ENCODE data around the gene CCDC86. TPM values are rescaled to one million over a fixed set of nuclear protein-coding genes. Genes with fewer than 3 reads are reported as not detected.

CCDC86 gene
- total and polyA plus RNA-seq, 12 donors: 14.7 to 52.4 (median 29.8) TPM

DNA sequence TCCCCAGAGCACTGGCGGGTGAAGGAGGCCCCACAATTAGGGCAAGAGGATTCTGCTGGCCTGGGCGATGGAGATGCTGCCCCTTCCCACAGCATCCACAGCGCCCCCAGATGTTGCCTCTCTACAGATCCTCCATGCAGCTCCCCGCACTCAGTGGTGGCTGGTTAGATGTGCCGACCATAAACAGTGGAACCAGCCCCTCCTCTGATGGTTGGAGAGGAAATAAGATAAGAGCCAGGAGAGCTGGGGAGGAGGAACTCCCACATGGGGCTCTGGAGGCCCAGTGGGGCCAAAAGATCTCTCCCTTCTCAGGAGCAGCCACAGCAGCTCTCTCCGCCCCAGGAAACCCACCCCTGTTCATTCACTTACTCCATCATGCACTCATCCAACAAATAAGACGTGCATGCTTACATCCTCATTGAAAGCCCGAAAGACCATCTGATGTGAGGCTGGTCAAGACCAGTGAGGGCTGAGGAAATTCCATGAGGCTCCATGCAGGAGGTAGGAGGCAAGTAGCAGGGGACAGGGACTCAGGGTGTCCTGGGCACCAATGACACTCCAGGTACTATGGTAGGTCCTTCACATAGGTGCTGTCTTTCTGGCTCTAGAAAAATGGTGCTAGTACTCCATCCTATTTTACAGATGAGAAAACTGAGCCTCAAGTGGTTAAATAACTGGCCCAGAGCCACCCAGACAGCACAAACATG, 12.4 kb downstream of the CCDC86 start:
- no peak overlapping the region for H3K4me3 ChIP-seq
- WGBS, 4 donors: 70 to 86% (median 73%) methylated on average over 3 to 8 of the region's 8 CpGs
- H3K27me3 ChIP-seq: no peaks in the 10 kb centered on the region
- DNase-seq: no peak
- TF ChIP-seq POLR2A (IDR thresholded peaks at IDR 0.05): no peak
- TF ChIP-seq, protein P1, sequence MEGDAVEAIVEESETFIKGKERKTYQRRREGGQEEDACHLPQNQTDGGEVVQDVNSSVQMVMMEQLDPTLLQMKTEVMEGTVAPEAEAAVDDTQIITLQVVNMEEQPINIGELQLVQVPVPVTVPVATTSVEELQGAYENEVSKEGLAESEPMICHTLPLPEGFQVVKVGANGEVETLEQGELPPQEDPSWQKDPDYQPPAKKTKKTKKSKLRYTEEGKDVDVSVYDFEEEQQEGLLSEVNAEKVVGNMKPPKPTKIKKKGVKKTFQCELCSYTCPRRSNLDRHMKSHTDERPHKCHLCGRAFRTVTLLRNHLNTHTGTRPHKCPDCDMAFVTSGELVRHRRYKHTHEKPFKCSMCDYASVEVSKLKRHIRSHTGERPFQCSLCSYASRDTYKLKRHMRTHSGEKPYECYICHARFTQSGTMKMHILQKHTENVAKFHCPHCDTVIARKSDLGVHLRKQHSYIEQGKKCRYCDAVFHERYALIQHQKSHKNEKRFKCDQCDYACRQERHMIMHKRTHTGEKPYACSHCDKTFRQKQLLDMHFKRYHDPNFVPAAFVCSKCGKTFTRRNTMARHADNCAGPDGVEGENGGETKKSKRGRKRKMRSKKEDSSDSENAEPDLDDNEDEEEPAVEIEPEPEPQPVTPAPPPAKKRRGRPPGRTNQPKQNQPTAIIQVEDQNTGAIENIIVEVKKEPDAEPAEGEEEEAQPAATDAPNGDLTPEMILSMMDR (IDR thresholded peaks at IDR 0.05): no peak
- no peaks in the 10 kb centered on the region for H3K4me1 ChIP-seq (replicated peaks in 1 of 2)
- peaks cover 0 to 22% of the 10 kb centered on the region in 2 donors for H3K36me3 ChIP-seq (replicated peaks in 1 of 2)
- no peak overlapping the region for H3K27ac ChIP-seq
- H3K9me3 ChIP-seq (replicated peaks in 1 of 3): no peaks in the 10 kb centered on the region
- intact Hi-C loops (cut with DNase I): no loop called here

GRCh38 chr11:60854847-60855725, 13.2 kb downstream of the CCDC86 start:
- WGBS, 4 donors: 55 to 77% (median 65%) methylated on average over 7 to 8 of the region's 8 CpGs
- no peak overlapping the region for H3K4me3 ChIP-seq
- H3K27ac ChIP-seq: no peak overlapping the region
- no peaks in the 10 kb centered on the region for H3K4me1 ChIP-seq (replicated peaks in 1 of 2)
- DNase-seq: no peak
- no peak for TF ChIP-seq POLR2A (IDR thresholded peaks at IDR 0.05)
- TF ChIP-seq, protein P1 (IDR thresholded peaks at IDR 0.05): no peak
- no peaks in the 10 kb centered on the region for H3K27me3 ChIP-seq
- peaks cover 0 to 14% of the 10 kb centered on the region in 2 donors for H3K36me3 ChIP-seq (replicated peaks in 1 of 2)
- no peaks in the 10 kb centered on the region for H3K9me3 ChIP-seq (replicated peaks in 1 of 3)
- intact Hi-C loops (cut with DNase I): no loop called here

DNA sequence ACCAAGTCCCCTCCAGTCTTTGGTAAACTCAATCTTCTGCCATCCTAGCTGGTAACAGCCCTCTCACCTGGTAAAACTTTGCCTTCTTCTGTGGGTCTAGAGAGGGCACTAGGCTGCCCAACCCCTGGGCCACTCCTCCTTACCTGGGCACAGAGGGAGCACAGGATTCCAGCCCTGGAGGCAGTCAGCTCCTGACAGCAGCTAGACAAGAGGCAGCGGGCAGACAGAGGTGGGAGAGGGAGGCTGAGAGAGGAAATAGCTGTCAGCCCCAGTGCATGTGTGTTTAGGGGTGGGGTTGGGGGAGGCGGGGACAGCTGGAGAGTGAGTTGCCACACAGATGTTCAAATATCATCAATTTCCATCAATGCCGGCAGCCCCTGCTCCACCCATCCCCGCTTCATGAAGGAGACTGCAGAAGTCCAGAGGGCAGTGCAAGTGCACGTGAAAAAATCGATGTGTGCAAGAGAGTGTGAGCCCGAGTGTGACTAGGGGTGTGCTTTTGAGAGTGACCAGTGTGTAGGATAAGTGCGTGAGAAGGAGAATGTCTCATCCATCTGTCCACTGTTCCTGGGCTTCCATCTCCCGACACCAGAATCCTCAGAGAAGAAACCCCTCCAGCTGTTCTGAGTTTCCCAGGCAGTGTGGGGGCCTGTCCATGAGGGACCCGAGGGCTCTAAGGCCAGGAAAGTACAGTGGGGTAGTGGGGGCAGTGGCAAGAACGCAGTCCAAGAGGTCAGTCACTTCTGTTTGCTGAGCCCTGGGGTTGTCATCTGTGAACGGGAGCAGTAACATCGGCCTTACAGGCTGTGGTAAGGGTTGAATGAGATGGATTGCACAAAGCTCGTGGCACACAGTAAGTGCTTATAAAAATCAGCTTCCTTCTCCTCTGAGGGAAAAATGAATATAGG, 14.1 kb downstream of the CCDC86 start, which contains the start of gene PTGDR2:
Gene PTGDR2, minus strand, starts transcription at position 225 of the 908 bp plus-strand sequence. CDS start 2,228 bp downstream, outside the sequence.
- Histone ChIP-seq H3K27ac (no peak within 1 kb of the TSS), H3K9me3 (replicated peaks in 1 of 3) (no peaks in the 10 kb centered on the region), H3K27me3 (no peaks in the 10 kb centered on the region), H3K36me3 (replicated peaks in 1 of 2) (peaks cover 0 to 5% of the 10 kb centered on the region in 2 donors), H3K4me1 (replicated peaks in 1 of 2) (no peaks in the 10 kb centered on the region), H3K4me3 (no peak within 1 kb of the TSS)
- WGBS, 4 donors: 60 to 72% (median 64%) methylated on average over 10 to 14 of the region's 14 CpGs
- intact Hi-C loops (cut with DNase I): no loop called here
- no peak for DNase-seq
- no peak for TF ChIP-seq POLR2A (IDR thresholded peaks at IDR 0.05)
- TF ChIP-seq, protein P1 (IDR thresholded peaks at IDR 0.05): no peak

Measured in adrenal gland (tissue), 12 donors.